NCI-H2029 (cell line): ENCODE data around the gene UCK1.

Experiments used
- DNase-seq: peaks from one replicate; lab custom pipeline; 2025; lab: John Stamatoyannopoulos, UW

The UCK1 gene

GRCh38 chr9:131496844-131497405 is 34.1 kb downstream of the UCK1 start:
- no peak for DNase-seq

- no peak for DNase-seq
These were observed 35.3 kb downstream of the UCK1 start for GRCh38 chr9:131495785-131496184.

GRCh38 chr9:131494296-131494870 is 36.7 kb downstream of the UCK1 start:
- no peak for DNase-seq

GRCh38 chr9:131492070-131492469 is 39.0 kb downstream of the UCK1 start:
- DNase-seq: no peak

- no peak for DNase-seq
These were observed 39.9 kb downstream of the UCK1 start for GRCh38 chr9:131491001-131491710.

- no peak for DNase-seq
These were observed 40.5 kb downstream of the UCK1 start for GRCh38 chr9:131490514-131490913.

- DNase-seq: no peak
These were observed 43.4 kb downstream of the UCK1 start for GRCh38 chr9:131487621-131488031.

GRCh38 chr9:131487001-131487400 is 44.1 kb downstream of the UCK1 start:
- DNase-seq: no peak

- DNase-seq: no peak
These were observed 45.2 kb downstream of the UCK1 start for GRCh38 chr9:131485728-131486422.

- no peak for DNase-seq
These were observed 45.9 kb downstream of the UCK1 start for GRCh38 chr9:131485206-131485605.

- no peak for DNase-seq
These were observed 46.4 kb downstream of the UCK1 start for GRCh38 chr9:131484560-131485185.

GRCh38 chr9:131484051-131484445 is 47.0 kb downstream of the UCK1 start:
- DNase-seq: no peak

GRCh38 chr9:131483319-131484050 is 47.6 kb downstream of the UCK1 start:
- DNase-seq: no peak

GRCh38 chr9:131482343-131483006 is 48.6 kb downstream of the UCK1 start:
- DNase-seq: no peak

- DNase-seq: no peak
These were observed 49.4 kb downstream of the UCK1 start for GRCh38 chr9:131481441-131482342.

- no peak for DNase-seq
These were observed 50.8 kb downstream of the UCK1 start for GRCh38 chr9:131480258-131480657.

- no peak for DNase-seq
These were observed 52.2 kb downstream of the UCK1 start for GRCh38 chr9:131478911-131479310.

GRCh38 chr9:131478421-131478868 is 52.6 kb downstream of the UCK1 start:
- no peak for DNase-seq

- no peak for DNase-seq
These were observed 53.1 kb downstream of the UCK1 start for GRCh38 chr9:131477816-131478419.

- DNase-seq: no peak
These were observed 53.7 kb downstream of the UCK1 start for GRCh38 chr9:131477367-131477766.
